OCI-LY1 (cell line): ENCODE data around the gene HTRA3.

Experiments
- H2AFZ ChIP-seq: fragments of 200-600 bp; sonication (generic), shearing (Covaris generic); 2 replicates; pipeline ENCODE4 v1.6.0; 2014; ENCODE audit warnings: antibody characterized with exemption, mild to moderate bottlenecking, low read length
- H3F3A ChIP-seq: fragments of 200-600 bp; sonication (generic), shearing (Covaris generic); 2 replicates; pipeline ENCODE4 v1.6.0; 2014; ENCODE audit warnings: mild to moderate bottlenecking, antibody characterized with exemption, low read length, moderate library complexity; ENCODE audit not compliant: insufficient read depth
- H3K27ac ChIP-seq: fragments of 200-600 bp; sonication (generic); 2 replicates; pipeline ENCODE4 v1.5.1; 2014; ENCODE audit warnings: low read length, mixed run types, mild to moderate bottlenecking, low read depth; ENCODE audit not compliant: poor library complexity, severe bottlenecking
- H3K27me3 ChIP-seq: fragments of 200-600 bp; sonication (generic); 2 replicates; pipeline ENCODE4 v1.6.0; 2014; ENCODE audit warnings: antibody characterized with exemption, mild to moderate bottlenecking, low read length, moderate library complexity; ENCODE audit not compliant: insufficient read depth
- H3K36me3 ChIP-seq: fragments of 200-600 bp; sonication (generic); 2 replicates; pipeline ENCODE4 v1.6.1; 2014; ENCODE audit warnings: mild to moderate bottlenecking, antibody characterized with exemption, low read length, moderate library complexity, mixed read lengths; ENCODE audit not compliant: insufficient read depth
- H3K4me1 ChIP-seq: fragments of 200-600 bp; sonication (generic); 2 replicates; pipeline ENCODE4 v1.5.1; 2014; ENCODE audit warnings: mild to moderate bottlenecking, low read length, moderate library complexity; ENCODE audit not compliant: insufficient read depth, severe bottlenecking
- H3K4me2 ChIP-seq: fragments of 200-600 bp; sonication (generic), shearing (Covaris generic); 2 replicates; pipeline ENCODE4 v1.6.1; 2014; ENCODE audit warnings: low read length
- H3K4me3 ChIP-seq: fragments of 200-600 bp; sonication (generic); 2 replicates; pipeline ENCODE4 v1.5.1; 2014; ENCODE audit warnings: low read length, low read depth, mild to moderate bottlenecking, mixed read lengths; ENCODE audit not compliant: poor library complexity, severe bottlenecking
- H3K79me2 ChIP-seq: fragments of 200-600 bp; shearing (Covaris generic); 2 replicates; pipeline ENCODE4 v1.6.1; 2016; ENCODE audit warnings: mixed run types, low read length, mixed read lengths; ENCODE audit not compliant: insufficient read depth
- H3K9ac ChIP-seq: fragments of 200-600 bp; sonication (generic), shearing (Covaris generic); 2 replicates; pipeline ENCODE4 v1.6.1; 2014; ENCODE audit warnings: mild to moderate bottlenecking, low read length, mixed read lengths
- H3K9me2 ChIP-seq: fragments of 200-600 bp; sonication (generic), shearing (Covaris generic); 2 replicates; pipeline ENCODE4 v1.6.1; 2014; ENCODE audit warnings: low read depth, mild to moderate bottlenecking, low read length, mixed read lengths
- H3K9me3 ChIP-seq: fragments of 200-600 bp; shearing (Covaris generic); 2 replicates; pipeline ENCODE4 v1.6.1; 2014; ENCODE audit warnings: low read length, mixed read lengths
- H4K20me1 ChIP-seq: fragments of 200-600 bp; sonication (generic), shearing (Covaris generic); 2 replicates; pipeline ENCODE4 v1.6.0; 2016; ENCODE audit warnings: mild to moderate bottlenecking, low read length; ENCODE audit not compliant: insufficient read depth
- EZH2 ChIP-seq: fragments of 200-600 bp; sonication (generic), shearing (Covaris generic); IDR thresholded peaks from 2 replicates; pipeline ENCODE4 v1.8.0; 2017; ENCODE audit warnings: borderline replicate concordance, mixed run types, mild to moderate bottlenecking, antibody characterized with exemption, low read length, moderate library complexity, mixed read lengths
- TF ChIP-seq, protein P1 (sequence below): fragments of 200-600 bp; sonication (generic), shearing (Covaris generic); IDR thresholded peaks from 2 replicates; pipeline ENCODE4 v1.5.1; 2017; ENCODE audit warnings: mild to moderate bottlenecking, antibody characterized with exemption, low read length, moderate library complexity, mixed read lengths

Gene HTRA3

DNA sequence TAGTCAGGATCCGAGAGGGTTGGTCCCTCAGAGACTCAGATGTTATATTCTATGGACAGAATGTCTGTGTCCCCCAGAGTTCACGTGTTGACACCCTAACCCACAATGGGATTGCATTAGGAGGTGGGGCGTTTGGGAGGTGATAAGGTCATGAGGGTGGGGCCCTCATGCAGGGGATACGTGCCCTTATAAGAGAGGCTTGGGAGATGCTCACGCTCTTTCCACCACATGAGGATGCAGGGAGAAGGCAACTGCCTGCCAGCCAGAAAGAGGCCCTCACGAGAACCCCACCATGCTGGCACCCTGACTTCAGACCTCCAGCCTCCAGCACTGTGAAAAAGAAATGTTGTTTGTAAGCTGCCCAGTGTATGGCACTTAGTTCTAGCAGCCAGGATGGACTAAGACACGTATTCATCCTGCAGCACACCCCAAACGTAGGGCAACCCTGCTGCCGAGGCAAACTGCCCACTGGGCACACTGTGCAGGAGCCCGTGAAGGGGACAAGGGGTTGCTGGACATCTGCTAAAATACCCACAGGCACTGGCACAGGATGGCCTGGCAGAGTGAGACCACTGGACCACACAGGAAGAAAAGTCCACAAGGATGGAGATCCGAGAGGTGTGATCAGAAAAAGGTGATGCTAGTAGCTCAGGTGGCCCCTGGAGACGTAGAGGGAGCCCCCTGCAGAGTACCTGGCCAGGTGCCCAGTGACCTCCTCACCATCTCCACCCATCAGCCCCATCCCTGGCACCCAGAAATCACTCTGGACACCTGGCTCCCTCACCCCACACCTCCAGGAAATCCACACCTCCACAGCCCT is 62.7 kb downstream of the HTRA3 start:
- Histone ChIP-seq H3K9me3 (no peaks in the 10 kb centered on the region), H3K27ac (no peak overlapping the region), H3K4me2 (no peak overlapping the region), H3K79me2 (no peaks in the 10 kb centered on the region), H4K20me1 (no peaks in the 10 kb centered on the region), H3K36me3 (no peaks in the 10 kb centered on the region; the same call in 1 of the 2 replicates), H2AFZ (no peak overlapping the region), H3F3A (no peaks in the 10 kb centered on the region), H3K9me2 (no peaks in the 10 kb centered on the region), H3K4me1 (peaks cover 5% of the 10 kb centered on the region), H3K9ac (no peak overlapping the region), H3K27me3 (no peaks in the 10 kb centered on the region), H3K4me3 (no peak overlapping the region)
- TF ChIP-seq EZH2: no peak
- TF ChIP-seq, protein P1, sequence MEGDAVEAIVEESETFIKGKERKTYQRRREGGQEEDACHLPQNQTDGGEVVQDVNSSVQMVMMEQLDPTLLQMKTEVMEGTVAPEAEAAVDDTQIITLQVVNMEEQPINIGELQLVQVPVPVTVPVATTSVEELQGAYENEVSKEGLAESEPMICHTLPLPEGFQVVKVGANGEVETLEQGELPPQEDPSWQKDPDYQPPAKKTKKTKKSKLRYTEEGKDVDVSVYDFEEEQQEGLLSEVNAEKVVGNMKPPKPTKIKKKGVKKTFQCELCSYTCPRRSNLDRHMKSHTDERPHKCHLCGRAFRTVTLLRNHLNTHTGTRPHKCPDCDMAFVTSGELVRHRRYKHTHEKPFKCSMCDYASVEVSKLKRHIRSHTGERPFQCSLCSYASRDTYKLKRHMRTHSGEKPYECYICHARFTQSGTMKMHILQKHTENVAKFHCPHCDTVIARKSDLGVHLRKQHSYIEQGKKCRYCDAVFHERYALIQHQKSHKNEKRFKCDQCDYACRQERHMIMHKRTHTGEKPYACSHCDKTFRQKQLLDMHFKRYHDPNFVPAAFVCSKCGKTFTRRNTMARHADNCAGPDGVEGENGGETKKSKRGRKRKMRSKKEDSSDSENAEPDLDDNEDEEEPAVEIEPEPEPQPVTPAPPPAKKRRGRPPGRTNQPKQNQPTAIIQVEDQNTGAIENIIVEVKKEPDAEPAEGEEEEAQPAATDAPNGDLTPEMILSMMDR: no peak

DNA sequence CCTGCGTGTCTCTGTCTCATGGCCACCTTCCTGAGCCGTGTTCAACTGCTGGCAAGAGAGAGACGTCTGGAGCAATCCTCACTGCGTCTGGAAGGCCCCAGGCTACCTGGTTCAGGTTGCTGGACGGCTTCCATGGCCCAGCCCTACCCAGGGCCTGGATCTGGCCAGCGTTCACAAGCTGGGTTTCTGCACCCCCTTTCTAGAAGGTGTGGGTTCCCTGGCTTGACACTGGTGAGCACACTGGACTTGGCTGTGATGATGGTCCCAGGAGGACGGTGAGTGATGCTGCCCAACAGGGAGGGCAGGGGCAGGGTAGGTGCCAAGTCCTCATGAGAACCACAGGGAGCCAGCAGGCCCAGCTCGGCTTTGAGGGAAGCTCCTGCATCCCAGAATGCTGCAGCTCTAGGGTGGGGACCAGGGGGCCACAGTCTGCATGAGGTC is 63.4 kb downstream of the HTRA3 start:
- H3K27me3 ChIP-seq: no peaks in the 10 kb centered on the region
- no peak overlapping the region for H3K4me3 ChIP-seq
- H3K4me2 ChIP-seq: no peak overlapping the region
- no peaks in the 10 kb centered on the region for H3K79me2 ChIP-seq
- no peaks in the 10 kb centered on the region for H3F3A ChIP-seq
- H3K9ac ChIP-seq: no peak overlapping the region
- no peaks in the 10 kb centered on the region for H4K20me1 ChIP-seq
- no peak for TF ChIP-seq EZH2
- TF ChIP-seq, protein P1: no peak
- H3K27ac ChIP-seq: no peak overlapping the region
- no peaks in the 10 kb centered on the region for H3K9me3 ChIP-seq
- H3K9me2 ChIP-seq: no peaks in the 10 kb centered on the region
- H2AFZ ChIP-seq: no peak overlapping the region
- no peaks in the 10 kb centered on the region; the same call in 1 of the 2 replicates for H3K36me3 ChIP-seq
- peaks cover 5% of the 10 kb centered on the region for H3K4me1 ChIP-seq

DNA sequence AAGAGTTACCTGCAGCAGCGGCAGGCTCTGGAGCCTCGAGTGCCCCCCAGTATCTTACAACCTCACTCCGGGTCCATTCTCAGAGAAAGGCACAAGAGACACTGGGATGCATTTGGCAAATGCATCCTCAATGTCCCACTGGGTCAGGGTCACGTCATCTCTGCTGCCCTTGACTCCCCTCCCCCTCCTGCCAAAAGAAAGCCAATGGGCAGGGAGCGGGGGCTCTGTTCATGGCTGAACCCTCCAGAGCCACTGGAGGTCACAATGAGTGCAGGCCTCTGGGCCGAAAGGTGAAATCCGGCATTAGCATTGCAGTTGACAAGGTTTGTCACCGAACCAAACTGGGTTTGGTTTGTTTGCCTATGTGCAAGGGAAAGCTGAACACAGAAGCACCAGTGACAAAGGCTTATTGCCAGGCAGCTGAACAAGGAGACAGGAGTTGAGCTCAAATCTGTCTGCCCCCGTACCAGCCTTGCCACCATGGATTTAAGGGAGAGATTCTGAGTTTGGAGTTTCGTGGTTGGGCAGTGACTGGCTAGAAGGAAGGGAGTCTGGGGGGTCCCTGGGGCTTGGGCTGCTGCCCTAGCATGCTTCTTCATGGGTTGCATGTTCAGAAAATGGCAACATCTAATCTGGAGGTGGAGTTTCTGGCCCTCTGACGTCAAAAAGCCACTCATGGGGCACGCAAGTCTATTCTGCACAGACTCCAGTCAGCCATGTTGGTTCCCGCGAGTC is 64.3 kb downstream of the HTRA3 start:
- H3K9me2 ChIP-seq: no peaks in the 10 kb centered on the region
- no peaks in the 10 kb centered on the region for H3K9me3 ChIP-seq
- no peak overlapping the region for H2AFZ ChIP-seq
- TF ChIP-seq, protein P1: no peak
- no peaks in the 10 kb centered on the region for H3K79me2 ChIP-seq
- no peaks in the 10 kb centered on the region; the same call in 1 of the 2 replicates for H3K36me3 ChIP-seq
- H3K9ac ChIP-seq: no peak overlapping the region
- H3K27me3 ChIP-seq: no peaks in the 10 kb centered on the region
- H4K20me1 ChIP-seq: no peaks in the 10 kb centered on the region
- H3K4me3 ChIP-seq: no peak overlapping the region
- peaks cover 5% of the 10 kb centered on the region for H3K4me1 ChIP-seq
- no peaks in the 10 kb centered on the region for H3F3A ChIP-seq
- no peak overlapping the region for H3K27ac ChIP-seq
- no peak overlapping the region for H3K4me2 ChIP-seq
